ENCODE measurements around the gene OPRL1.

OPRL1 gene

GRCh38 chr20:64042054-64042781 lies 37.7 kb upstream of the OPRL1 start:
- DNase-seq (ENCODE audit: low spot score) = no peak

- DNase-seq (ENCODE audit: low spot score) = no peak
These were observed 36.1 kb upstream of the OPRL1 start for GRCh38 chr20:64043768-64044167.

GRCh38 chr20:64044484-64045247 lies 35.2 kb upstream of the OPRL1 start:
- no peak for DNase-seq (ENCODE audit: low spot score)

- DNase-seq (ENCODE audit: low spot score) = no peak
These were observed 34.4 kb upstream of the OPRL1 start for GRCh38 chr20:64045346-64046011.

GRCh38 chr20:64047046-64047389 lies 32.9 kb upstream of the OPRL1 start:
- no peak for DNase-seq (ENCODE audit: low spot score)

GRCh38 chr20:64047968-64048401 lies 31.9 kb upstream of the OPRL1 start:
- no peak for DNase-seq (ENCODE audit: low spot score)

- DNase-seq (ENCODE audit: low spot score) = no peak
These were observed 31.4 kb upstream of the OPRL1 start for GRCh38 chr20:64048402-64049044.

- no peak for DNase-seq (ENCODE audit: low spot score)
These were observed 30.6 kb upstream of the OPRL1 start, which contains the start of gene SOX18 for GRCh38 chr20:64049060-64049877. SOX18 (minus strand) TSS chr20:64049639; CDS start chr20:64049516, 123 bp downstream.

GRCh38 chr20:64049878-64050260 lies 30.0 kb upstream of the OPRL1 start:
- no peak for DNase-seq (ENCODE audit: low spot score)

- DNase-seq (ENCODE audit: low spot score) = no peak
These were observed 29.4 kb upstream of the OPRL1 start for GRCh38 chr20:64050261-64051032.

- no peak for DNase-seq (ENCODE audit: low spot score)
These were observed 28.8 kb upstream of the OPRL1 start for GRCh38 chr20:64051033-64051452.

- DNase-seq (ENCODE audit: low spot score) = no peak
These were observed 28.1 kb upstream of the OPRL1 start for GRCh38 chr20:64051561-64052325.

- DNase-seq (ENCODE audit: low spot score) = no peak
These were observed 27.6 kb upstream of the OPRL1 start for GRCh38 chr20:64052326-64052722.

GRCh38 chr20:64052987-64053840 lies 26.7 kb upstream of the OPRL1 start:
- no peak for DNase-seq (ENCODE audit: low spot score)

- DNase-seq (ENCODE audit: low spot score) = no peak
These were observed 25.8 kb upstream of the OPRL1 start for GRCh38 chr20:64053841-64054661.

- no peak for DNase-seq (ENCODE audit: low spot score)
These were observed 24.4 kb upstream of the OPRL1 start for GRCh38 chr20:64055396-64055892.

- no peak for DNase-seq (ENCODE audit: low spot score)
These were observed 23.8 kb upstream of the OPRL1 start for GRCh38 chr20:64055893-64056638.

- DNase-seq (ENCODE audit: low spot score) = no peak
These were observed 23.3 kb upstream of the OPRL1 start for GRCh38 chr20:64056639-64056888.

Measured in pons (tissue), 1 donor.